Astrocyte (in vitro differentiated cells and primary cell): ENCODE data around the gene PAOX.

Experiments
- CTCF ChIP-seq: IDR thresholded peaks from 2 replicates; pipeline ENCODE4 v1.5.1; 2011; ENCODE audit warnings: low read depth, mild to moderate bottlenecking, inconsistent platforms, low read length, moderate library complexity; ENCODE audit not compliant: insufficient read depth
- EZH2 ChIP-seq: IDR thresholded peaks from 2 replicates; pipeline ENCODE4 v1.6.1; 2012; ENCODE audit warnings: mild to moderate bottlenecking, low read length, inconsistent platforms; ENCODE audit not compliant: insufficient read depth

- TF ChIP-seq CTCF, result no peak
- TF ChIP-seq EZH2, result no peak
Observed at GRCh38 chr10:133385214-133385613, 6.2 kb downstream of the PAOX start.
